WTC11 (cell line): ENCODE measurements around the gene BCKDHA. TPM values are rescaled to one million over a fixed set of nuclear protein-coding genes. Genes with fewer than 3 reads are reported as not detected.

Experiments
- ATAC-seq: fragments of 200-7000 bp; cut with Tn5 transposase; 2 replicates; pipeline ENCODE4 v1.10.0; 2021; ENCODE audit warnings: mild to moderate bottlenecking, moderate library complexity
- CTCF ChIA-PET: fragments of 300-600 bp; sonication (Branson Sonifier 250); formaldehyde crosslinking; loops from one replicate; lab custom pipeline; 2021; ENCODE audit warnings: antibody characterized with exemption; lab: Charles Lee
- POLR2A ChIA-PET: fragments of 350-600 bp; sonication (Branson Sonifier 250); formaldehyde crosslinking; loops from one replicate; lab custom pipeline; 2021; ENCODE audit warnings: antibody characterized with exemption; lab: Charles Lee
- DNase-seq: peaks from one replicate; pipeline ENCODE4 v3.0.0; 2021; ENCODE audit warnings: low spot score
- H3K27ac Mint-ChIP-seq: 2 replicates; pipeline ENCODE4 v1.8.0; 2021; ENCODE audit warnings: mixed read lengths
- H3K27me3 Mint-ChIP-seq: 2 replicates; pipeline ENCODE4 v1.8.0; 2021; ENCODE audit warnings: low read depth, mild to moderate bottlenecking, moderate library complexity, mixed read lengths
- H3K36me3 Mint-ChIP-seq: 2 replicates; pipeline ENCODE4 v1.8.0; 2021; ENCODE audit warnings: mixed read lengths
- H3K4me1 Mint-ChIP-seq: 2 replicates; pipeline ENCODE4 v1.8.0; 2022; ENCODE audit warnings: mixed read lengths
- H3K4me3 Mint-ChIP-seq: 2 replicates; pipeline ENCODE4 v1.8.0; 2021; ENCODE audit warnings: mild to moderate bottlenecking, moderate library complexity, mixed read lengths
- H3K9me3 Mint-ChIP-seq: 2 replicates; pipeline ENCODE4 v1.8.0; 2021; ENCODE audit warnings: mixed read lengths
- AFF4 ChIP-seq: sonication (generic); formaldehyde crosslinking; IDR thresholded peaks from 2 replicates; pipeline ENCODE4 v1.8.1; 2023; ENCODE audit warnings: mild to moderate bottlenecking, missing genetic modification reagents, borderline replicate concordance
- ATF1 ChIP-seq: sonication (generic); formaldehyde crosslinking; IDR thresholded peaks from 2 replicates; pipeline ENCODE4 v1.8.1; 2023; ENCODE audit warnings: mild to moderate bottlenecking, moderate library complexity, missing genetic modification reagents
- ELF4 ChIP-seq: sonication (generic); formaldehyde crosslinking; IDR thresholded peaks from 2 replicates; pipeline ENCODE4 v1.8.1; 2022; ENCODE audit warnings: low read depth, mild to moderate bottlenecking, moderate library complexity, missing genetic modification reagents
- GABPB1 ChIP-seq: sonication (generic); formaldehyde crosslinking; IDR thresholded peaks from 2 replicates; pipeline ENCODE4 v1.8.1; 2023; ENCODE audit warnings: mild to moderate bottlenecking, missing genetic modification reagents
- HMGXB4 ChIP-seq: sonication (generic); formaldehyde crosslinking; IDR thresholded peaks from 2 replicates; pipeline ENCODE4 v1.8.1; 2023; ENCODE audit warnings: mild to moderate bottlenecking, moderate library complexity, missing genetic modification reagents
- IRF1 ChIP-seq: sonication (generic); formaldehyde crosslinking; IDR thresholded peaks from 2 replicates; pipeline ENCODE4 v1.8.0; 2023; ENCODE audit warnings: missing genetic modification reagents
- JAZF1 ChIP-seq: fragments of 250-450 bp; sonication (Bioruptor Pico); IDR thresholded peaks from 2 replicates; pipeline ENCODE4 v1.9.0; 2021; ENCODE audit warnings: moderate library complexity, mild to moderate bottlenecking, inconsistent platforms
- RELA ChIP-seq: sonication (generic); formaldehyde crosslinking; IDR thresholded peaks from 2 replicates; pipeline ENCODE4 v1.8.1; 2022; ENCODE audit warnings: missing genetic modification reagents, mild to moderate bottlenecking, borderline replicate concordance
- STAT6 ChIP-seq: sonication (generic); formaldehyde crosslinking; conservative IDR thresholded peaks from 2 replicates; pipeline ENCODE4 v1.8.1; 2023; ENCODE audit warnings: mild to moderate bottlenecking, low read depth, missing genetic modification reagents, moderate library complexity
- ZNF232 ChIP-seq: sonication (generic); formaldehyde crosslinking; IDR thresholded peaks from 2 replicates; pipeline ENCODE4 v1.8.0; 2022; ENCODE audit warnings: mild to moderate bottlenecking, missing genetic modification reagents
- ZNF396 ChIP-seq: fragments of 250-450 bp; sonication (Bioruptor Pico); IDR thresholded peaks from 2 replicates; pipeline ENCODE4 v1.8.0; 2021; ENCODE audit warnings: mild to moderate bottlenecking, moderate library complexity, borderline replicate concordance
- ZNF416 ChIP-seq: fragments of 250-450 bp; sonication (Bioruptor Pico); IDR thresholded peaks from 2 replicates; pipeline ENCODE4 v1.9.0; 2021; ENCODE audit warnings: mild to moderate bottlenecking, inconsistent platforms
- ZNF425 ChIP-seq: fragments of 250-450 bp; sonication (Bioruptor Pico); conservative IDR thresholded peaks from 2 replicates; pipeline ENCODE4 v1.9.0; 2021; ENCODE audit warnings: mild to moderate bottlenecking
- total RNA-seq: library from RNA; stranded (reverse); gene quantifications from 3 replicates; pipeline ENCODE4 v1.2.3, GENCODE V29; 2021
- TF ChIP-seq, protein P1 (sequence below): sonication (generic); formaldehyde crosslinking; IDR thresholded peaks from 2 replicates; pipeline ENCODE4 v1.8.0; 2022; ENCODE audit warnings: mild to moderate bottlenecking, missing genetic modification reagents
- TF ChIP-seq, protein P2 (sequence below): sonication (generic); formaldehyde crosslinking; IDR thresholded peaks from 2 replicates; pipeline ENCODE4 v1.8.1; 2023; ENCODE audit warnings: mild to moderate bottlenecking, missing genetic modification reagents
- TF ChIP-seq, protein P3 (sequence below): sonication (generic); formaldehyde crosslinking; IDR thresholded peaks from 2 replicates; pipeline ENCODE4 v1.8.1; 2022; ENCODE audit warnings: low read depth, mild to moderate bottlenecking, moderate library complexity, missing genetic modification reagents, borderline replicate concordance

Gene BCKDHA
- total RNA-seq, 1 experiment from 2014 or later: 18.8 TPM

DNA sequence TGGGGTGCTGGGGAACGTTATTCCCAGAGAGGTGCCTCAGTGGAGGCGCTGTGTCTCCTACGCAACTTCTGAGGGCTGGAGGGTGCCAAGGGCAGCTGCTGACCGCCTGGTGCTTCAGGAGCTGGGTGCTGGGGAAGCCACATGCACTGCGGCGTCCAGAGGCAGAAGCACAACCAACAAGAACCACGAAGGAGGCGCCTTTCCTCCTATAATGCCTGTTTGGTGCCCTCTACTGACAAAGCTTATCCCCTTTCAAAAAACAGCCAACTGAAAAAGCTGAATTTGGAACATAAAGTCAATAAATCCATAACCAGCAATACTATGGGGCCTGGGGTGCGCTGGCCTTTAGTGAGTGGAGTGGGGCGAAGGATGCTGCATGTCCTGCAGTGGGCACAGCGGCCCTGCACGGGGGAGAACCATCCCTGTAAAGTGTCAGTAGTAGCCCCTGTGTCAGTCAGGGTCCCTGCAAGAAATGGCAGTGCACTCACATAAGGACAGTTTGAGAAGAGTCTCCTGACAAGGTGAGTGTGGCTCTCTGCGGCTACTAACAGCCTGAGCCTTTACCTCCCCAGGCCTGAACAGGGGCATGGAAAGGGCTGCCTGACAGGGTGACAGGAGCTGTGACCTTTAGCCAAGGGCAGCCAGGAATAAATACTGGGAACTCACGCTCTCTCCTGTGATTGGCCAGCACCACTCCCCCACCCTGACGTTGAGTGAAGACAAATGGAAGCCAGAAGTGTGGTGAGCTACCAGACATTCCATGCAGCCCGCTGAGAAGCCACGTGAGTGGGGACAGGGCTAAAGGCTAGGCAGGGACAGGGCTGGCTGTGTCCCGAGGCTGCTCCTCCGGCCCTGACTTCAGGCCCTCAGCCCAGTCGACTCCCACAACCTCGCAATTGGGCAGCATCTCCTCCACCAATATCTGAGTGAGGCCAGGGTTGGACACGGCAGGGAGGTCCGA lies 34.1 kb downstream of the BCKDHA start:
- DNase-seq: no peak
- peaks cover 21% of the 10 kb centered on the region for H3K4me1 Mint-ChIP-seq
- peaks cover 21% of the 10 kb centered on the region for H3K36me3 Mint-ChIP-seq
- no peak for TF ChIP-seq HMGXB4 (CRISPR knock-in tag)
- no peak for TF ChIP-seq GABPB1 (CRISPR knock-in tag)
- no peak for TF ChIP-seq ZNF416 (CRISPR knock-in tag)
- TF ChIP-seq, protein P1, sequence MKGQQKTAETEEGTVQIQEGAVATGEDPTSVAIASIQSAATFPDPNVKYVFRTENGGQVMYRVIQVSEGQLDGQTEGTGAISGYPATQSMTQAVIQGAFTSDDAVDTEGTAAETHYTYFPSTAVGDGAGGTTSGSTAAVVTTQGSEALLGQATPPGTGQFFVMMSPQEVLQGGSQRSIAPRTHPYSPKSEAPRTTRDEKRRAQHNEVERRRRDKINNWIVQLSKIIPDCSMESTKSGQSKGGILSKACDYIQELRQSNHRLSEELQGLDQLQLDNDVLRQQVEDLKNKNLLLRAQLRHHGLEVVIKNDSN: no peak
- TF ChIP-seq ZNF396 (CRISPR knock-in tag): no peak
- TF ChIP-seq ATF1 (CRISPR knock-in tag): no peak
- TF ChIP-seq AFF4: no peak
- TF ChIP-seq STAT6 (CRISPR knock-in tag): no peak
- no peak for TF ChIP-seq JAZF1 (CRISPR knock-in tag)
- TF ChIP-seq ZNF232 (CRISPR knock-in tag): no peak
- TF ChIP-seq, all 79 proteins: peak for 0
- Mint-ChIP-seq H3K9me3 (no peaks in the 10 kb centered on the region), H3K27ac (no peak overlapping the region; the same call in 1 of the 2 replicates), H3K4me3 (no peak overlapping the region), H3K27me3 (no peaks in the 10 kb centered on the region; the same call in 1 of the 2 replicates)
- ATAC-seq: no peak
- POLR2A ChIA-PET: interaction anchor here (1.7 kb wide), 1 partner anchor 8 kb away, joined by 11 read pairs; the partner anchor contains the start of gene DMAC2
- CTCF ChIA-PET: interaction anchor here (0.6 to 2.2 kb wide), 14 partner anchors 8 to 132 kb away, joined by 3 to 19 read pairs (median 4); partner anchors contain the start of genes B9D2, DMAC2 and TMEM91

GRCh38 chr19:41433171-41433570 lies 35.6 kb downstream of the BCKDHA start:
- Mint-ChIP-seq H3K4me3 (no peak overlapping the region), H3K27ac (peak overlapping the region; percentile 19; the same call in 1 of the 2 replicates), H3K4me1 (peaks cover 11% of the 10 kb centered on the region), H3K9me3 (no peaks in the 10 kb centered on the region), H3K36me3 (peaks cover 25% of the 10 kb centered on the region), H3K27me3 (no peaks in the 10 kb centered on the region; the same call in 1 of the 2 replicates)
- DNase-seq (no peak), ATAC-seq (no peak)
- ChIA-PET POLR2A (no interaction called here), CTCF (interaction anchor here (0.6 to 1.0 kb wide), 2 partner anchors 10 to 131 kb away, joined by 3 to 4 read pairs; no protein-coding TSS in a partner anchor)
- TF ChIP-seq ZNF425 (CRISPR knock-in tag) (no peak), RELA (CRISPR knock-in tag) (no peak), ELF4 (CRISPR knock-in tag) (no peak), ZNF396 (CRISPR knock-in tag) (no peak), IRF1 (CRISPR knock-in tag) (no peak)
- TF ChIP-seq, protein P2, sequence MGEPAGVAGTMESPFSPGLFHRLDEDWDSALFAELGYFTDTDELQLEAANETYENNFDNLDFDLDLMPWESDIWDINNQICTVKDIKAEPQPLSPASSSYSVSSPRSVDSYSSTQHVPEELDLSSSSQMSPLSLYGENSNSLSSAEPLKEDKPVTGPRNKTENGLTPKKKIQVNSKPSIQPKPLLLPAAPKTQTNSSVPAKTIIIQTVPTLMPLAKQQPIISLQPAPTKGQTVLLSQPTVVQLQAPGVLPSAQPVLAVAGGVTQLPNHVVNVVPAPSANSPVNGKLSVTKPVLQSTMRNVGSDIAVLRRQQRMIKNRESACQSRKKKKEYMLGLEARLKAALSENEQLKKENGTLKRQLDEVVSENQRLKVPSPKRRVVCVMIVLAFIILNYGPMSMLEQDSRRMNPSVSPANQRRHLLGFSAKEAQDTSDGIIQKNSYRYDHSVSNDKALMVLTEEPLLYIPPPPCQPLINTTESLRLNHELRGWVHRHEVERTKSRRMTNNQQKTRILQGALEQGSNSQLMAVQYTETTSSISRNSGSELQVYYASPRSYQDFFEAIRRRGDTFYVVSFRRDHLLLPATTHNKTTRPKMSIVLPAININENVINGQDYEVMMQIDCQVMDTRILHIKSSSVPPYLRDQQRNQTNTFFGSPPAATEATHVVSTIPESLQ: no peak
- TF ChIP-seq, protein P3, sequence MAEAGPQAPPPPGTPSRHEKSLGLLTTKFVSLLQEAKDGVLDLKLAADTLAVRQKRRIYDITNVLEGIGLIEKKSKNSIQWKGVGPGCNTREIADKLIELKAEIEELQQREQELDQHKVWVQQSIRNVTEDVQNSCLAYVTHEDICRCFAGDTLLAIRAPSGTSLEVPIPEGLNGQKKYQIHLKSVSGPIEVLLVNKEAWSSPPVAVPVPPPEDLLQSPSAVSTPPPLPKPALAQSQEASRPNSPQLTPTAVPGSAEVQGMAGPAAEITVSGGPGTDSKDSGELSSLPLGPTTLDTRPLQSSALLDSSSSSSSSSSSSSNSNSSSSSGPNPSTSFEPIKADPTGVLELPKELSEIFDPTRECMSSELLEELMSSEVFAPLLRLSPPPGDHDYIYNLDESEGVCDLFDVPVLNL (CRISPR knock-in tag): no peak
